Parathyroid adenoma (tissue), 2 donors: ENCODE results near the gene ALG3.

Source experiments
- H2AFZ ChIP-seq: fragments of 300-600 bp; sonication (generic); one replicate; pipeline ENCODE4 v1.7.0; 2017; ENCODE audit warnings: antibody characterized with exemption, mild to moderate bottlenecking
- H3K27ac ChIP-seq: fragments of 300-600 bp; sonication (generic); one replicate; pipeline ENCODE4 v1.7.0; 2017
- H3K27me3 ChIP-seq: fragments of 300-600 bp; sonication (generic); one replicate; pipeline ENCODE4 v1.7.0; 2017; ENCODE audit warnings: low read length; ENCODE audit not compliant: control insufficient read depth, insufficient read depth
- H3K36me3 ChIP-seq: fragments of 300-600 bp; sonication (generic); one replicate; pipeline ENCODE4 v1.7.0; 2017; ENCODE audit warnings: low read length; ENCODE audit not compliant: control insufficient read depth, insufficient read depth
- H3K4me1 ChIP-seq: fragments of 300-600 bp; sonication (generic); one replicate; pipeline ENCODE4 v1.7.0; 2017; ENCODE audit warnings: control low read depth
- H3K4me2 ChIP-seq: fragments of 300-600 bp; sonication (generic); one replicate; pipeline ENCODE4 v1.7.0; 2017; ENCODE audit warnings: low read length
- H3K4me3 ChIP-seq: fragments of 300-600 bp; sonication (generic); one replicate; pipeline ENCODE4 v1.7.0; 2017; ENCODE audit warnings: low read depth, low read length
- H3K79me2 ChIP-seq: fragments of 300-600 bp; sonication (generic); one replicate; pipeline ENCODE4 v1.7.0; 2017; ENCODE audit warnings: control low read depth
- H3K9ac ChIP-seq: fragments of 300-600 bp; sonication (generic); one replicate; pipeline ENCODE4 v1.7.0; 2017; ENCODE audit warnings: mild to moderate bottlenecking
- H3K9me3 ChIP-seq: fragments of 300-600 bp; sonication (generic); one replicate; pipeline ENCODE4 v1.7.0; 2017; ENCODE audit warnings: low read length; ENCODE audit not compliant: control insufficient read depth
- TF ChIP-seq, protein P1 (sequence below): fragments of 300-600 bp; sonication (generic); IDR thresholded peaks from one replicate; pipeline ENCODE4 v1.7.0; 2017; ENCODE audit warnings: antibody characterized with exemption, mild to moderate bottlenecking
- donor health status: primary hyperparathyroidism.

The ALG3 gene

GRCh38 chr3:184233127-184233843 is 15.5 kb downstream of the ALG3 start:
- no peaks in the 10 kb centered on the region for H3K79me2 ChIP-seq
- H3K27ac ChIP-seq, result no peak overlapping the region
- H3K4me2 ChIP-seq, result no peak overlapping the region
- no peaks in the 10 kb centered on the region for H3K27me3 ChIP-seq
- no peaks in the 10 kb centered on the region for H3K36me3 ChIP-seq
- no peak overlapping the region for H3K4me3 ChIP-seq
- no peak overlapping the region for H3K9ac ChIP-seq
- peaks cover 7% of the 10 kb centered on the region for H3K4me1 ChIP-seq
- TF ChIP-seq, protein P1, sequence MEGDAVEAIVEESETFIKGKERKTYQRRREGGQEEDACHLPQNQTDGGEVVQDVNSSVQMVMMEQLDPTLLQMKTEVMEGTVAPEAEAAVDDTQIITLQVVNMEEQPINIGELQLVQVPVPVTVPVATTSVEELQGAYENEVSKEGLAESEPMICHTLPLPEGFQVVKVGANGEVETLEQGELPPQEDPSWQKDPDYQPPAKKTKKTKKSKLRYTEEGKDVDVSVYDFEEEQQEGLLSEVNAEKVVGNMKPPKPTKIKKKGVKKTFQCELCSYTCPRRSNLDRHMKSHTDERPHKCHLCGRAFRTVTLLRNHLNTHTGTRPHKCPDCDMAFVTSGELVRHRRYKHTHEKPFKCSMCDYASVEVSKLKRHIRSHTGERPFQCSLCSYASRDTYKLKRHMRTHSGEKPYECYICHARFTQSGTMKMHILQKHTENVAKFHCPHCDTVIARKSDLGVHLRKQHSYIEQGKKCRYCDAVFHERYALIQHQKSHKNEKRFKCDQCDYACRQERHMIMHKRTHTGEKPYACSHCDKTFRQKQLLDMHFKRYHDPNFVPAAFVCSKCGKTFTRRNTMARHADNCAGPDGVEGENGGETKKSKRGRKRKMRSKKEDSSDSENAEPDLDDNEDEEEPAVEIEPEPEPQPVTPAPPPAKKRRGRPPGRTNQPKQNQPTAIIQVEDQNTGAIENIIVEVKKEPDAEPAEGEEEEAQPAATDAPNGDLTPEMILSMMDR, result no peak
- H2AFZ ChIP-seq, result no peak overlapping the region
- no peaks in the 10 kb centered on the region for H3K9me3 ChIP-seq

GRCh38 chr3:184231671-184232070 is 17.1 kb downstream of the ALG3 start:
- TF ChIP-seq, protein P1, result no peak
- H3K27me3 ChIP-seq, result no peaks in the 10 kb centered on the region
- no peak overlapping the region for H3K9ac ChIP-seq
- H3K4me3 ChIP-seq, result no peak overlapping the region
- no peak overlapping the region for H2AFZ ChIP-seq
- peaks cover 7% of the 10 kb centered on the region for H3K4me1 ChIP-seq
- H3K27ac ChIP-seq, result no peak overlapping the region
- H3K9me3 ChIP-seq, result no peaks in the 10 kb centered on the region
- H3K4me2 ChIP-seq, result no peak overlapping the region
- no peaks in the 10 kb centered on the region for H3K79me2 ChIP-seq
- no peaks in the 10 kb centered on the region for H3K36me3 ChIP-seq

GRCh38 chr3:184230603-184231528 is 17.9 kb downstream of the ALG3 start:
- Histone ChIP-seq H3K4me2 (peak overlapping the region; percentile 83), H3K4me3 (peak overlapping the region; percentile 63), H3K79me2 (no peaks in the 10 kb centered on the region), H3K27ac (peak overlapping the region; percentile 45), H3K4me1 (peaks cover 7% of the 10 kb centered on the region), H3K9me3 (no peaks in the 10 kb centered on the region), H3K27me3 (no peaks in the 10 kb centered on the region), H3K36me3 (no peaks in the 10 kb centered on the region), H3K9ac (no peak overlapping the region), H2AFZ (peak overlapping the region; percentile 75)
- TF ChIP-seq, protein P1, result no peak

DNA sequence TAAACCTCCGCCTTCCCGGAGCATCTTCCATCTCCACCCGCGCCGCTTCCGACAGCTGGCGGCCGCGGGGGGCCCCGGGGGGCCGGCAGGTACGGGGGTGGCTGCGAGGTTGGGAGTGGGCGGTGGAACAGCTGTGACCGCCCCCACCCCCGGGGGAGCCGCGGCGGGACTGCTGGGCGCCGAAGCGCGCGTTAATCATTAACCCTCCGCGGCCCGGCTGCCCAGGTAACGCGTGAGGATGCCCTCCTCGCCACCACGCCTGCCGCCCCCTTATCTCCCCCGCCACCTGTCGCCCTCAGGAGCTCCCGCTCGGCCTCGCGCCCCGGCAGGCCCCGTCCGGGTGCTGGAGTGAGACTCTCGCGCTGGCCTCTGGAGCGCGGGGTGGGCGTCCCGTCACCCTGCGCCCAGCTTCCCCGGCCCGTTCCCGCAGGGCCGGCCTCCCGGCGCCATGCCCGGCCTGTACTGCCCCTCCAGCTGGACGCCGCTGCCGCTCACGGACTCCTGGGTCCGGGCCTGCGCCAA is 18.6 kb downstream of the ALG3 start:
- Histone ChIP-seq H3K4me2 (peak overlapping the region; percentile 83), H3K9me3 (no peaks in the 10 kb centered on the region), H3K79me2 (no peaks in the 10 kb centered on the region), H3K9ac (no peak overlapping the region), H2AFZ (peak overlapping the region; percentile 75), H3K36me3 (no peaks in the 10 kb centered on the region), H3K4me3 (peak overlapping the region; percentile 63), H3K4me1 (peaks cover 7% of the 10 kb centered on the region), H3K27ac (no peak overlapping the region), H3K27me3 (no peaks in the 10 kb centered on the region)
- TF ChIP-seq, protein P1, result no peak
